GM12878 (cell line): Measurements from ENCODE around the gene PRDX3. TPM values are rescaled to one million over a fixed set of nuclear protein-coding genes. Genes with fewer than 3 reads are reported as not detected.

Experiments used
- ATAC-seq: fragments of 200-7000 bp; cut with Tn5 transposase; 3 replicates; pipeline ENCODE4 v1.9.1; 2020; ENCODE audit warnings: mild to moderate bottlenecking, moderate library complexity
- BruUV-seq: library from RNA; stranded (reverse); fragments of 400-500 nt; replicated peaks from 2 replicates; lab custom pipeline; 2021; lab: Mats Ljungman, UMichigan
- CTCF ChIA-PET: fragments of 300-600 bp; sonication (Branson Sonifier 250); formaldehyde crosslinking; extraction: SDS; loops from one replicate; lab custom pipeline; 2021; ENCODE audit warnings: inconsistent platforms; lab: Yijun Ruan, JAX
- POLR2A ChIA-PET: fragments of 350-600 bp; formaldehyde crosslinking; extraction: SDS; loops from one replicate; lab custom pipeline; 2021; ENCODE audit warnings: inconsistent platforms; lab: Charles Lee
- RAD21 ChIA-PET: fragments of 300-600 bp; sonication (Branson Sonifier 250); formaldehyde crosslinking; loops from one replicate; lab custom pipeline; 2023; ENCODE audit warnings: antibody characterized with exemption; ENCODE audit not compliant: unreplicated experiment; lab: Charles Lee
- SMC1A ChIA-PET: fragments of 300-600 bp; sonication (Branson Sonifier 250); formaldehyde crosslinking; loops from one replicate; lab custom pipeline; 2023; ENCODE audit not compliant: unreplicated experiment, uncharacterized antibody; lab: Charles Lee
- DNase-seq: peaks from one replicate; pipeline ENCODE4 v3.0.0-alpha.2; 2011; ENCODE audit warnings: low read depth, low spot score
- FAIRE-seq: peaks from 3 replicates; lab custom pipeline; 2011; peaks lifted over from hg19 to GRCh38; lab: Jason Lieb, UNC
- H2AFZ ChIP-seq: 2 replicates; pipeline ENCODE4 v1.6.0; 2011; ENCODE audit warnings: low read depth, low read length, control low read depth; ENCODE audit not compliant: control insufficient read depth
- H3K27ac ChIP-seq: 2 replicates; pipeline ENCODE4 v1.5.1; 2011; ENCODE audit warnings: control low read depth; ENCODE audit not compliant: control insufficient read depth, insufficient read depth
- H3K27me3 ChIP-seq, 2 experiments: replicated peaks in 1 of 2; 2 replicates each; pipeline versions ENCODE4 v1.6.0 to v1.6.1; 2011; ENCODE audit warnings: low read length in 1 of 2; ENCODE audit not compliant: control insufficient read depth in 2 of 2, insufficient read depth in 2 of 2
- H3K36me3 ChIP-seq, 2 experiments: 2 replicates each; pipeline ENCODE4 v1.5.1; 2011; ENCODE audit warnings: low read length in 1 of 2; ENCODE audit not compliant: control insufficient read depth in 2 of 2, insufficient read depth in 2 of 2
- H3K4me1 ChIP-seq: 2 replicates; pipeline ENCODE4 v1.6.1; 2011; ENCODE audit warnings: mild to moderate bottlenecking, low read length, moderate library complexity, mixed read lengths; ENCODE audit not compliant: control insufficient read depth, insufficient read depth
- H3K4me2 ChIP-seq: 2 replicates; pipeline ENCODE4 v1.6.0; 2011; ENCODE audit warnings: control low read depth; ENCODE audit not compliant: control insufficient read depth, insufficient read depth
- H3K4me3 ChIP-seq: fragments of 200-600 bp; sonication (generic); 2 replicates; pipeline ENCODE4 v1.5.1; 2016
- H3K79me2 ChIP-seq: 2 replicates; pipeline ENCODE4 v1.6.0; 2011; ENCODE audit warnings: low read length; ENCODE audit not compliant: control insufficient read depth, insufficient read depth
- H3K9ac ChIP-seq: 2 replicates; pipeline ENCODE4 v1.8.0; 2011; ENCODE audit warnings: low read length, control low read depth, mixed read lengths; ENCODE audit not compliant: control insufficient read depth, insufficient read depth
- H3K9me3 ChIP-seq: replicated peaks from 3 replicates; pipeline ENCODE4 v1.5.1; 2011; ENCODE audit warnings: mild to moderate bottlenecking, low read length; ENCODE audit not compliant: control insufficient read depth, insufficient read depth
- H4K20me1 ChIP-seq: 2 replicates; pipeline ENCODE4 v1.6.0; 2011; ENCODE audit not compliant: control insufficient read depth, insufficient read depth
- BCL11A ChIP-seq: IDR thresholded peaks from 2 replicates; pipeline ENCODE4 v1.6.1; 2011; ENCODE audit warnings: low read depth, low read length
- EED ChIP-seq: sonication (generic); IDR thresholded peaks from 2 replicates; pipeline ENCODE4 v1.6.1; 2016; ENCODE audit warnings: antibody characterized with exemption, low read depth
- HCFC1 ChIP-seq: fragments of 150-350 bp; IDR thresholded peaks from 2 replicates; pipeline ENCODE4 v1.6.1; 2014; ENCODE audit warnings: low read length
- IRF4 ChIP-seq: IDR thresholded peaks from 2 replicates; pipeline ENCODE4 v1.6.1; 2011; ENCODE audit warnings: low read depth, low read length
- KDM1A ChIP-seq: fragments of 200-600 bp; sonication (generic); IDR thresholded peaks from 2 replicates; pipeline ENCODE4 v1.6.1; 2016; ENCODE audit warnings: borderline replicate concordance
- MEF2A ChIP-seq: IDR thresholded peaks from 2 replicates; pipeline ENCODE4 v1.6.1; 2011; ENCODE audit warnings: low read depth, mild to moderate bottlenecking, low read length, moderate library complexity; ENCODE audit not compliant: insufficient read depth
- RFX5 ChIP-seq: IDR thresholded peaks from 2 replicates; pipeline ENCODE4 v1.6.1; 2011; ENCODE audit warnings: low read depth, low read length, improper control_type of control experiment
- SRF ChIP-seq, 2 experiments: IDR thresholded peaks; 2 replicates each; pipeline ENCODE4 v1.6.1; 2011; ENCODE audit warnings: low read depth in 2 of 2, low read length in 2 of 2, mild to moderate bottlenecking in 1 of 2, moderate library complexity in 1 of 2
- SUZ12 ChIP-seq: fragments of 200-600 bp; sonication (generic); IDR thresholded peaks from one replicate; pipeline ENCODE4 v1.6.1; 2018; ENCODE audit warnings: antibody characterized with exemption, mild to moderate bottlenecking; ENCODE audit not compliant: unreplicated experiment
- TBL1XR1 ChIP-seq: IDR thresholded peaks from 2 replicates; pipeline ENCODE4 v1.6.1; 2012; ENCODE audit warnings: low read depth, low read length, improper control_type of control experiment
- ZNF207 ChIP-seq: fragments of 450-650 bp; IDR thresholded peaks from 2 replicates; pipeline ENCODE4 v1.6.1; 2014; ENCODE audit warnings: antibody characterized with exemption, mild to moderate bottlenecking, borderline replicate concordance
- ZZZ3 ChIP-seq: IDR thresholded peaks from 2 replicates; pipeline ENCODE4 v1.6.1; 2011; ENCODE audit warnings: low read depth; ENCODE audit not compliant: control insufficient read depth, insufficient read length
- WGBS: methylation state at CpG from one replicate; pipeline ENCODE4 v1.1.6; 2016; ENCODE audit warnings: low lambda C conversion rate; ENCODE audit not compliant: insufficient replicate concordance, insufficient coverage; ENCODE audit errors: missing lambda C conversion rate; 5-methylcytosine and 5-hydroxymethylcytosine counted together
- in situ Hi-C: fragments of 300-500 bp; cut with MboI; formaldehyde crosslinking; loops from 9 replicates; pipeline ENCODE4 v1.14.3; 2018; ENCODE audit warnings: mixed read lengths
- intact Hi-C: fragments of 100-400 bp; cut with micrococcal nuclease; formaldehyde crosslinking; loops from one replicate; pipeline ENCODE4 v1.14.2; 2022; ENCODE audit not compliant: unreplicated experiment
- polyA plus RNA-seq, 11 experiments: library from polyadenylated mRNA; depleted of rRNA in 4 of 11; unstranded in 6 of 11; stranded (reverse) in 5 of 11; fragments of >200 nt; fragmentation: Nextera tagmentation in 4 of 11; fragmentation: Illumina TruSeq in 1 of 11; extraction: Ambion mirVana in 4 of 11; extraction: Trizol in 1 of 11; gene quantifications; 1 replicate in 1 of 11; 2 replicates in 10 of 11; pipeline versions ENCODE4 v1.2.1 to v1.2.3, GENCODE V29; 2011 to 2016; ENCODE audit warnings: inconsistent platforms in 2 of 11, missing spikeins in 2 of 11, low read depth in 1 of 11
- total RNA-seq, 4 experiments: library from RNA; depleted of rRNA in 3 of 4; stranded (reverse); fragments of >200 nt in 3 of 4; fragmentation: Illumina TruSeq in 1 of 4; extraction: Trizol in 1 of 4; gene quantifications; 2 replicates each; pipeline versions ENCODE4 v1.2.1 to v1.2.3, GENCODE V29; 2013 to 2021
- TF ChIP-seq, protein P1 (sequence below): fragments of 450-650 bp; IDR thresholded peaks from 2 replicates; pipeline ENCODE4 v1.6.1; 2017; ENCODE audit warnings: mild to moderate bottlenecking, moderate library complexity
- TF ChIP-seq, protein P2 (sequence below): fragments of 450-650 bp; formaldehyde crosslinking; IDR thresholded peaks from 2 replicates; pipeline ENCODE4 v1.4.0; 2020; ENCODE audit warnings: mild to moderate bottlenecking, moderate library complexity

PRDX3 gene
- total and polyA plus RNA-seq, 10 of the 15 experiments (the other 5 are each of a cell fraction or from before 2014, with no cell fraction given): 195 to 1,431 (median 398) TPM

DNA sequence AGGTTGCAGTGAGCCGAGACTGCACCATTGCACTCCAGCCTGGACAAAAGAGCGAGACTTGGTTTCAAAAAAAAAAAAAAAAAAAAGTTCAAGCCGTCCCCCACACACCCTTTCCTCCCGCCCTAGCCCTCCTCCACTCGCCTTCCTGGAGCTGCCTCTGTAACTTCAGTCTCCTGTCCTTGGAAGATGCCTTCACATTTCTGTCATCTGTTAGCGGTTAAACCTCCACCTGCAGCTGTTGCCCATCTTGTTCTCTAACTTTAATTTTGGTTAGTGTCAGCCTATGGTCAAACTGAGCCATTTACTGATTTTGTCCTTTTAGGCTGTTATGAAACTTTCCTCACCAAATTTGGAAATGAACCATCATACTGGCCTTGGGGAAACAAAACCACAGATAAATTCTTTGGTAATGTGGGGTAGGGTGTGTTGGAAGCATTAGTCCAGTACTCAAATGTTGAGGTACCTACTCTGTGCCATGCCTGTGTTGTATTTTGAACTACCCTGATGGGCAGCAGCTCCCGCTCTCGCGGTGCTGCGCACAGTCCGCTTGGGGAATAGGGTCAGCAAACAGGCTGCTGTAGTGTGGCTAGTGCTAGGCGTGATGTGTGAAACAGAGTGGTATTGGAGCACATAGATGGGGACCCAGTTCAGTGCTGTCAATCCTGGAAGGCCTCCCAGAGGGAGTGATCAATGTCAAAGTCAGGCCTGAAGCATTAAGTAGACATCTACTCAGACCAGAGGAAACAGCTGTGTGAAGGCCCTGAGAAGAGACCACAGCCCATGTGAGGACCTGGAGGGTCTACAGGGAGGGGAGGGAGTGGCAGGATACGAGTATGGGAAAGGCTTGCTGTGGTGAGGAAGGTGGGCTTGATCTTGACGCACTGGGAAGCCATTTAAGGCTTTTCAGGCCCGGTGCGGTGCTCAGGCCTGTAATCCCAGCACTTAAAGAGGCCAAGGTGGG, 40.0 kb downstream of the PRDX3 start:
- Histone ChIP-seq H3K9ac (no peak overlapping the region), H4K20me1 (no peaks in the 10 kb centered on the region), H3K4me3 (no peak overlapping the region), H3K36me3 (peaks cover 5 to 8% of the 10 kb centered on the region in 2 experiments; a peak in 3 of 4 replicates), H2AFZ (no peak overlapping the region), H3K27me3 (no peaks in the 10 kb centered on the region), H3K4me2 (no peak overlapping the region), H3K79me2 (no peaks in the 10 kb centered on the region), H3K4me1 (peaks cover 5% of the 10 kb centered on the region), H3K9me3 (no peaks in the 10 kb centered on the region), H3K27ac (no peak overlapping the region)
- CTCF ChIA-PET: interaction anchor here (1.0 to 2.2 kb wide), 2 partner anchors 60 to 307 kb away, joined by 3 to 16 read pairs; no protein-coding TSS in a partner anchor
- ATAC-seq: no peak; the same call in 2 of the 3 replicates
- DNase-seq: no peak
- in situ Hi-C loops: no loop called here
- 100% methylated on average over 13 of the region's 16 CpGs for WGBS
- BruUV-seq: no TSS peak
- intact Hi-C loops: no loop called here
- RAD21 ChIA-PET: interaction anchor here (0.6 kb wide), 2 partner anchors 344 to 724 kb away, joined by 3 read pairs; no protein-coding TSS in a partner anchor
- FAIRE-seq: no peak
- POLR2A ChIA-PET: interaction anchor here (0.6 kb wide), 1 partner anchor 108 kb away, joined by 8 read pairs; no protein-coding TSS in a partner anchor
- SMC1A ChIA-PET: interaction anchor here (0.6 to 1.7 kb wide), 4 partner anchors 51 to 350 kb away, joined by 3 to 4 read pairs (median 4); no protein-coding TSS in a partner anchor
- TF ChIP-seq TBL1XR1: no peak
- no peak for TF ChIP-seq EED
- no peak for TF ChIP-seq IRF4
- TF ChIP-seq MEF2A: no peak
- TF ChIP-seq ZZZ3: no peak
- TF ChIP-seq, protein P1, sequence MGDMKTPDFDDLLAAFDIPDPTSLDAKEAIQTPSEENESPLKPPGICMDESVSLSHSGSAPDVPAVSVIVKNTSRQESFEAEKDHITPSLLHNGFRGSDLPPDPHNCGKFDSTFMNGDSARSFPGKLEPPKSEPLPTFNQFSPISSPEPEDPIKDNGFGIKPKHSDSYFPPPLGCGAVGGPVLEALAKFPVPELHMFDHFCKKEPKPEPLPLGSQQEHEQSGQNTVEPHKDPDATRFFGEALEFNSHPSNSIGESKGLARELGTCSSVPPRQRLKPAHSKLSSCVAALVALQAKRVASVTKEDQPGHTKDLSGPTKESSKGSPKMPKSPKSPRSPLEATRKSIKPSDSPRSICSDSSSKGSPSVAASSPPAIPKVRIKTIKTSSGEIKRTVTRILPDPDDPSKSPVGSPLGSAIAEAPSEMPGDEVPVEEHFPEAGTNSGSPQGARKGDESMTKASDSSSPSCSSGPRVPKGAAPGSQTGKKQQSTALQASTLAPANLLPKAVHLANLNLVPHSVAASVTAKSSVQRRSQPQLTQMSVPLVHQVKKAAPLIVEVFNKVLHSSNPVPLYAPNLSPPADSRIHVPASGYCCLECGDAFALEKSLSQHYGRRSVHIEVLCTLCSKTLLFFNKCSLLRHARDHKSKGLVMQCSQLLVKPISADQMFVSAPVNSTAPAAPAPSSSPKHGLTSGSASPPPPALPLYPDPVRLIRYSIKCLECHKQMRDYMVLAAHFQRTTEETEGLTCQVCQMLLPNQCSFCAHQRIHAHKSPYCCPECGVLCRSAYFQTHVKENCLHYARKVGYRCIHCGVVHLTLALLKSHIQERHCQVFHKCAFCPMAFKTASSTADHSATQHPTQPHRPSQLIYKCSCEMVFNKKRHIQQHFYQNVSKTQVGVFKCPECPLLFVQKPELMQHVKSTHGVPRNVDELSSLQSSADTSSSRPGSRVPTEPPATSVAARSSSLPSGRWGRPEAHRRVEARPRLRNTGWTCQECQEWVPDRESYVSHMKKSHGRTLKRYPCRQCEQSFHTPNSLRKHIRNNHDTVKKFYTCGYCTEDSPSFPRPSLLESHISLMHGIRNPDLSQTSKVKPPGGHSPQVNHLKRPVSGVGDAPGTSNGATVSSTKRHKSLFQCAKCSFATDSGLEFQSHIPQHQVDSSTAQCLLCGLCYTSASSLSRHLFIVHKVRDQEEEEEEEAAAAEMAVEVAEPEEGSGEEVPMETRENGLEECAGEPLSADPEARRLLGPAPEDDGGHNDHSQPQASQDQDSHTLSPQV: no peak
- TF ChIP-seq RFX5: no peak
- no peak for TF ChIP-seq SUZ12
- TF ChIP-seq BCL11A: no peak
- no peak for TF ChIP-seq KDM1A
- TF ChIP-seq, protein P2, sequence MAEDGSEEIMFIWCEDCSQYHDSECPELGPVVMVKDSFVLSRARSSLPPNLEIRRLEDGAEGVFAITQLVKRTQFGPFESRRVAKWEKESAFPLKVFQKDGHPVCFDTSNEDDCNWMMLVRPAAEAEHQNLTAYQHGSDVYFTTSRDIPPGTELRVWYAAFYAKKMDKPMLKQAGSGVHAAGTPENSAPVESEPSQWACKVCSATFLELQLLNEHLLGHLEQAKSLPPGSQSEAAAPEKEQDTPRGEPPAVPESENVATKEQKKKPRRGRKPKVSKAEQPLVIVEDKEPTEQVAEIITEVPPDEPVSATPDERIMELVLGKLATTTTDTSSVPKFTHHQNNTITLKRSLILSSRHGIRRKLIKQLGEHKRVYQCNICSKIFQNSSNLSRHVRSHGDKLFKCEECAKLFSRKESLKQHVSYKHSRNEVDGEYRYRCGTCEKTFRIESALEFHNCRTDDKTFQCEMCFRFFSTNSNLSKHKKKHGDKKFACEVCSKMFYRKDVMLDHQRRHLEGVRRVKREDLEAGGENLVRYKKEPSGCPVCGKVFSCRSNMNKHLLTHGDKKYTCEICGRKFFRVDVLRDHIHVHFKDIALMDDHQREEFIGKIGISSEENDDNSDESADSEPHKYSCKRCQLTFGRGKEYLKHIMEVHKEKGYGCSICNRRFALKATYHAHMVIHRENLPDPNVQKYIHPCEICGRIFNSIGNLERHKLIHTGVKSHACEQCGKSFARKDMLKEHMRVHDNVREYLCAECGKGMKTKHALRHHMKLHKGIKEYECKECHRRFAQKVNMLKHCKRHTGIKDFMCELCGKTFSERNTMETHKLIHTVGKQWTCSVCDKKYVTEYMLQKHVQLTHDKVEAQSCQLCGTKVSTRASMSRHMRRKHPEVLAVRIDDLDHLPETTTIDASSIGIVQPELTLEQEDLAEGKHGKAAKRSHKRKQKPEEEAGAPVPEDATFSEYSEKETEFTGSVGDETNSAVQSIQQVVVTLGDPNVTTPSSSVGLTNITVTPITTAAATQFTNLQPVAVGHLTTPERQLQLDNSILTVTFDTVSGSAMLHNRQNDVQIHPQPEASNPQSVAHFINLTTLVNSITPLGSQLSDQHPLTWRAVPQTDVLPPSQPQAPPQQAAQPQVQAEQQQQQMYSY (CRISPR knock-in tag): no peak
- no peak for TF ChIP-seq ZNF207
- TF ChIP-seq HCFC1: no peak
- no peak for TF ChIP-seq SRF (IDR thresholded peaks at IDR 0.05; ENCODE audit: low read depth in 2 of 2, low read length in 2 of 2)
